H1 (cell line): ENCODE data around the gene EGFR. TPM values are rescaled to one million over a fixed set of nuclear protein-coding genes. Genes with fewer than 3 reads are reported as not detected.

Source experiments
- E2F6 ChIP-seq: IDR thresholded peaks from 2 replicates; pipeline ENCODE4 v1.6.1; 2012; ENCODE audit warnings: inconsistent platforms
- RFX5 ChIP-seq: IDR thresholded peaks from 2 replicates; pipeline ENCODE4 v1.6.1; 2011; ENCODE audit warnings: low read depth, low read length, improper control_type of control experiment, borderline replicate concordance
- SIX5 ChIP-seq: IDR thresholded peaks from 2 replicates; pipeline ENCODE4 v1.6.1; 2011; ENCODE audit warnings: mild to moderate bottlenecking, low read depth, low read length
- polyA plus RNA-seq, 7 experiments: library from polyadenylated mRNA; depleted of rRNA in 3 of 7; stranded (reverse) in 5 of 7; unstranded in 2 of 7; fragments of >200 nt in 5 of 7; fragments of 200-250 nt in 2 of 7; gene quantifications; 1 replicate in 5 of 7; 2 replicates in 1 of 7; 4 replicates in 1 of 7; pipeline versions ENCODE4 v1.2.1 to v1.2.3, GENCODE V29; 2011 to 2013; ENCODE audit warnings: missing spikeins in 2 of 7, mixed read lengths in 2 of 7
- total RNA-seq: library from RNA; stranded (reverse); fragmentation: NEBNext Ultra II Directional; extraction: Animal tissue kit (Norgen Biotek cat#: 25700); gene quantifications from 2 replicates; pipeline ENCODE4 v1.2.1, GENCODE V29; 2021

EGFR gene
- total and polyA plus RNA-seq, 2 of the 8 experiments (the other 6 are each of a cell fraction or from before 2014, with no cell fraction given) = 1.9 to 5.8 TPM

GRCh38 chr7:55255496-55256445 lies 237.0 kb downstream of the EGFR start (continued):
- no peak for TF ChIP-seq RFX5
- TF ChIP-seq E2F6 = peak; percentile 80
- no peak for TF ChIP-seq SIX5
